Keratinocyte (primary cell): ENCODE results near the gene KCNQ2. TPM values are rescaled to one million over a fixed set of nuclear protein-coding genes. Genes with fewer than 3 reads are reported as not detected.

Experiments
- DNase-seq: peaks from one replicate; pipeline ENCODE4 v3.0.0-alpha.2; 2011; ENCODE audit warnings: low read depth, missing footprints, low spot score
- FAIRE-seq: peaks from 2 replicates; lab custom pipeline; 2011; peaks lifted over from hg19 to GRCh38; lab: Jason Lieb, UNC
- H2AFZ ChIP-seq: 2 replicates; pipeline ENCODE4 v1.6.0; 2012; ENCODE audit warnings: low read length, control low read depth, inconsistent platforms; ENCODE audit not compliant: control insufficient read depth
- H3K27ac ChIP-seq: 2 replicates; pipeline ENCODE4 v1.5.1; 2011; ENCODE audit warnings: low read length; ENCODE audit not compliant: control insufficient read depth, insufficient read depth
- H3K27me3 ChIP-seq: 3 replicates; pipeline ENCODE4 v1.6.0; 2011; ENCODE audit warnings: low read length; ENCODE audit not compliant: control insufficient read depth, insufficient read depth; ENCODE audit errors: extremely low read depth
- H3K36me3 ChIP-seq, 2 experiments: 2 replicates in 1 of 2; 3 replicates in 1 of 2; pipeline ENCODE4 v1.5.1; 2011; ENCODE audit warnings: low read length in 2 of 2, mild to moderate bottlenecking in 1 of 2; ENCODE audit not compliant: control insufficient read depth in 2 of 2, insufficient read depth in 2 of 2; ENCODE audit errors: extremely low read depth in 1 of 2
- H3K4me1 ChIP-seq: 3 replicates; pipeline ENCODE4 v1.5.1; 2011; ENCODE audit warnings: low read length; ENCODE audit not compliant: control insufficient read depth, insufficient read depth; ENCODE audit errors: extremely low read depth
- H3K4me2 ChIP-seq: 3 replicates; pipeline ENCODE4 v1.6.0; 2011; ENCODE audit warnings: low read depth, low read length; ENCODE audit not compliant: control insufficient read depth, insufficient read depth; ENCODE audit errors: extremely low read depth
- H3K4me3 ChIP-seq, 3 experiments: fragments of 200-600 bp in 1 of 3; sonication (generic) in 1 of 3; 2 replicates in 2 of 3; 3 replicates in 1 of 3; pipeline ENCODE4 v1.5.1; 2011 to 2016; ENCODE audit warnings: low read length in 3 of 3, mild to moderate bottlenecking in 3 of 3, control low read depth in 2 of 3, inconsistent platforms in 1 of 3, low read depth in 1 of 3, mixed read lengths in 1 of 3, mixed run types in 1 of 3, moderate library complexity in 1 of 3; ENCODE audit not compliant: control insufficient read depth in 2 of 3, insufficient read depth in 2 of 3; ENCODE audit errors: extremely low read depth in 1 of 3
- H3K79me2 ChIP-seq: 2 replicates; pipeline ENCODE4 v1.6.0; 2012; ENCODE audit warnings: low read length; ENCODE audit not compliant: control insufficient read depth, insufficient read depth
- H3K9ac ChIP-seq: 3 replicates; pipeline ENCODE4 v1.6.0; 2011; ENCODE audit warnings: low read length; ENCODE audit not compliant: control insufficient read depth, insufficient read depth; ENCODE audit errors: extremely low read depth
- H3K9me1 ChIP-seq: 3 replicates; pipeline ENCODE4 v1.6.0; 2011; ENCODE audit warnings: low read length; ENCODE audit not compliant: control insufficient read depth, insufficient read depth; ENCODE audit errors: extremely low read depth
- H3K9me3 ChIP-seq: 2 replicates; pipeline ENCODE4 v1.5.1; 2012; ENCODE audit warnings: low read depth, low read length; ENCODE audit not compliant: control insufficient read depth
- H4K20me1 ChIP-seq: 3 replicates; pipeline ENCODE4 v1.6.0; 2011; ENCODE audit warnings: low read length; ENCODE audit not compliant: control insufficient read depth, insufficient read depth; ENCODE audit errors: extremely low read depth
- CTCF ChIP-seq, 3 experiments: IDR thresholded peaks in 1 of 3; conservative IDR thresholded peaks in 1 of 3; optimal IDR thresholded peaks in 1 of 3; 2 replicates in 2 of 3; 3 replicates in 1 of 3; pipeline versions ENCODE3 to v1.5.1; 2011; ENCODE audit warnings: low read length in 3 of 3, mild to moderate bottlenecking in 3 of 3, moderate library complexity in 2 of 3, control low read depth in 1 of 3, inconsistent platforms in 1 of 3; ENCODE audit not compliant: insufficient read depth in 2 of 3; ENCODE audit errors: extremely low read depth in 1 of 3
- EZH2 ChIP-seq: IDR thresholded peaks from one replicate; pipeline ENCODE4 v1.6.1; 2012; ENCODE audit warnings: inconsistent platforms, mild to moderate bottlenecking, low read length, moderate library complexity
- dilution Hi-C: fragments of 300-500 bp; cut with MboI; formaldehyde crosslinking; loops from one replicate; pipeline ENCODE4 v1.7.0; 2020; ENCODE audit warnings: low sequenced_read_pairs; ENCODE audit not compliant: extremely low pct_ligation_motif_present
- polyA plus RNA-seq, 5 experiments: library from polyadenylated mRNA; depleted of rRNA in 3 of 5; stranded (reverse) in 3 of 5; stranded (forward) in 1 of 5; unstranded in 1 of 5; fragments of >200 nt; gene quantifications; 1 replicate in 1 of 5; 2 replicates in 3 of 5; 3 replicates in 1 of 5; pipeline versions ENCODE4 v1.2.1 to v1.2.3, GENCODE V29; 2011 to 2012; ENCODE audit warnings: missing spikeins in 2 of 5, low read depth in 1 of 5, low replicate concordance in 1 of 5

The KCNQ2 gene
- polyA plus RNA-seq, 1 donor (not counting 4 experiments of a cell fraction or from before 2014, with no cell fraction given) = not detected

- FAIRE-seq = no peak
- Histone ChIP-seq H3K79me2 (no peaks in the 10 kb centered on the region), H2AFZ (no peak overlapping the region), H3K4me2 (no peak overlapping the region), H3K4me1 (peaks cover 16% of the 10 kb centered on the region), H3K27me3 (peaks cover 35% of the 10 kb centered on the region), H3K9me1 (no peaks in the 10 kb centered on the region), H3K9ac (no peak overlapping the region), H3K4me3 (no peak overlapping the region), H3K9me3 (no peaks in the 10 kb centered on the region), H3K27ac (no peak overlapping the region), H4K20me1 (no peaks in the 10 kb centered on the region), H3K36me3 (no peaks in the 10 kb centered on the region)
- dilution Hi-C loops = no loop called here
- TF ChIP-seq CTCF (optimal IDR thresholded peaks at IDR 0.05 in 1 of 3, IDR thresholded peaks at IDR 0.05 in 1 of 3, conservative IDR thresholded peaks at IDR 0.05 in 1 of 3; ENCODE audit: extremely low read depth in 1 of 3, insufficient read depth in 2 of 3, low read length in 3 of 3) (peak in 1 of 3 experiments; percentile 10), EZH2 (no peak)
- no peak for DNase-seq
Measured at GRCh38 chr20:63452821-63453523, 19.5 kb downstream of the KCNQ2 start.

GRCh38 chr20:63452341-63452740, 20.1 kb downstream of the KCNQ2 start:
- H3K36me3 ChIP-seq = no peaks in the 10 kb centered on the region
- H3K9me3 ChIP-seq = no peaks in the 10 kb centered on the region
- no peak for DNase-seq
- peaks cover 9% of the 10 kb centered on the region for H3K4me1 ChIP-seq
- no peak for FAIRE-seq
- H3K9me1 ChIP-seq = no peaks in the 10 kb centered on the region
- no peak overlapping the region for H2AFZ ChIP-seq
- no peak overlapping the region for H3K27ac ChIP-seq
- peaks cover 39% of the 10 kb centered on the region for H3K27me3 ChIP-seq
- H3K4me3 ChIP-seq = no peak overlapping the region
- dilution Hi-C loops = no loop called here
- H4K20me1 ChIP-seq = no peaks in the 10 kb centered on the region
- TF ChIP-seq CTCF (optimal IDR thresholded peaks at IDR 0.05 in 1 of 3, IDR thresholded peaks at IDR 0.05 in 1 of 3, conservative IDR thresholded peaks at IDR 0.05 in 1 of 3; ENCODE audit: extremely low read depth in 1 of 3, insufficient read depth in 2 of 3, low read length in 3 of 3) (no peak), EZH2 (no peak)
- no peak overlapping the region for H3K4me2 ChIP-seq
- no peak overlapping the region for H3K9ac ChIP-seq
- H3K79me2 ChIP-seq = no peaks in the 10 kb centered on the region
